HepG2 (cell line): ENCODE data around the gene FAM163B. TPM values are rescaled to one million over a fixed set of nuclear protein-coding genes. Genes with fewer than 3 reads are reported as not detected.

Source experiments
- ATAC-seq: fragments of 200-7000 bp; cut with Tn5 transposase; 3 replicates; pipeline ENCODE4 v1.9.1; 2020; ENCODE audit warnings: mild to moderate bottlenecking, moderate library complexity
- BruUV-seq: library from RNA; stranded (reverse); fragments of 400-500 nt; replicated peaks from 2 replicates; lab custom pipeline; 2021; lab: Mats Ljungman, UMichigan
- CTCF ChIA-PET: fragments of 300-600 bp; formaldehyde crosslinking; extraction: SDS; loops from one replicate; lab custom pipeline; 2021; ENCODE audit warnings: low total read pairs, inconsistent platforms, low intra/inter-chr PET ratio; lab: Yijun Ruan, JAX
- POLR2A ChIA-PET: fragments of 350-600 bp; sonication (Branson Sonifier 250); formaldehyde crosslinking; loops from one replicate; lab custom pipeline; 2020; ENCODE audit warnings: antibody characterized with exemption, inconsistent platforms; lab: Yijun Ruan, JAX
- DNase-seq: peaks from one replicate; pipeline ENCODE4 v3.0.0-alpha.2; 2015; ENCODE audit warnings: low spot score
- FAIRE-seq: peaks from 3 replicates; lab custom pipeline; 2011; peaks lifted over from hg19 to GRCh38; lab: Jason Lieb, UNC
- H2AFZ ChIP-seq: one replicate; pipeline ENCODE4 v1.6.1; 2011; ENCODE audit warnings: low read length, inconsistent platforms
- H3K27ac ChIP-seq: fragments of 300-600 bp; 3 replicates; pipeline ENCODE4 v1.8.0; 2011; ENCODE audit warnings: mixed run types, mild to moderate bottlenecking, mixed read lengths, low read length, inconsistent platforms; ENCODE audit not compliant: insufficient read depth; ENCODE audit errors: extremely low read length
- H3K27me3 ChIP-seq, 2 experiments: fragments of 200-600 bp in 1 of 2; 2 replicates in 1 of 2; 3 replicates in 1 of 2; pipeline versions ENCODE4 v1.6.0 to v1.8.0; 2011; ENCODE audit warnings: low read length in 2 of 2, mild to moderate bottlenecking in 2 of 2, moderate library complexity in 2 of 2, inconsistent platforms in 1 of 2; ENCODE audit not compliant: insufficient read depth in 2 of 2, control insufficient read depth in 1 of 2
- H3K36me3 ChIP-seq, 2 experiments: fragments of 200-600 bp in 1 of 2; replicated peaks in 1 of 2; 2 replicates in 1 of 2; 3 replicates in 1 of 2; pipeline versions ENCODE4 v1.5.1 to v1.8.0; 2011; ENCODE audit warnings: low read length in 2 of 2, inconsistent platforms in 1 of 2; ENCODE audit not compliant: insufficient read depth in 2 of 2, control insufficient read depth in 1 of 2
- H3K4me1 ChIP-seq: 2 replicates; pipeline ENCODE4 v1.5.1; 2012; ENCODE audit warnings: low read length, inconsistent platforms; ENCODE audit not compliant: insufficient read depth
- H3K4me2 ChIP-seq: 2 replicates; pipeline ENCODE4 v1.6.0; 2011; ENCODE audit warnings: low read depth, low read length, inconsistent platforms
- H3K4me3 ChIP-seq, 3 experiments: fragments of 200-600 bp in 1 of 3; sonication (generic), shearing (Covaris generic) in 1 of 3; replicated peaks in 1 of 3; 2 replicates each; pipeline ENCODE4 v1.5.1; 2011 to 2016; ENCODE audit warnings: low read length in 3 of 3, inconsistent platforms in 2 of 3, low read depth in 2 of 3, mild to moderate bottlenecking in 2 of 3, control low read depth in 1 of 3, mixed read lengths in 1 of 3; ENCODE audit not compliant: insufficient read depth in 1 of 3
- H3K79me2 ChIP-seq: one replicate; pipeline ENCODE4 v1.6.1; 2011; ENCODE audit warnings: low read length, inconsistent platforms; ENCODE audit not compliant: insufficient read depth
- H3K9ac ChIP-seq: 2 replicates; pipeline ENCODE4 v1.6.0; 2011; ENCODE audit warnings: mild to moderate bottlenecking, low read depth, low read length, inconsistent platforms; ENCODE audit not compliant: insufficient read depth
- H3K9me3 ChIP-seq: 2 replicates; pipeline ENCODE4 v1.5.1; 2012; ENCODE audit warnings: mild to moderate bottlenecking, low read length
- H4K20me1 ChIP-seq: 2 replicates; pipeline ENCODE4 v1.6.0; 2011; ENCODE audit warnings: inconsistent platforms, mild to moderate bottlenecking, low read length, moderate library complexity; ENCODE audit not compliant: insufficient read depth
- AGO2 ChIP-seq: fragments of 200-400 bp; formaldehyde crosslinking; optimal IDR thresholded peaks from 2 replicates; pipeline ENCODE3; 2017; ENCODE audit warnings: mild to moderate bottlenecking, low read depth, low read length, moderate library complexity
- CSRNP2 ChIP-seq: sonication (generic); formaldehyde crosslinking; conservative IDR thresholded peaks from 2 replicates; pipeline ENCODE4 v1.8.0; 2022; ENCODE audit warnings: low read depth, missing genetic modification reagents
- DZIP1 ChIP-seq: sonication (generic); formaldehyde crosslinking; IDR thresholded peaks from 2 replicates; pipeline ENCODE4 v1.5.0; 2020; ENCODE audit warnings: mild to moderate bottlenecking, missing genetic modification reagents
- GFI1 ChIP-seq: sonication (generic); formaldehyde crosslinking; IDR thresholded peaks from 2 replicates; pipeline ENCODE4 v1.5.0; 2020; ENCODE audit warnings: missing genetic modification reagents, mild to moderate bottlenecking, borderline replicate concordance
- HIVEP1 ChIP-seq: sonication (generic); formaldehyde crosslinking; IDR thresholded peaks from 2 replicates; pipeline ENCODE4 v1.4.0; 2020; ENCODE audit warnings: mild to moderate bottlenecking, missing genetic modification reagents
- IRX3 ChIP-seq: sonication (generic); formaldehyde crosslinking; IDR thresholded peaks from 2 replicates; pipeline ENCODE4 v1.8.1; 2023; ENCODE audit warnings: mild to moderate bottlenecking, low read depth, missing genetic modification reagents, borderline replicate concordance
- KDM5B ChIP-seq: sonication (generic); formaldehyde crosslinking; IDR thresholded peaks from 2 replicates; pipeline ENCODE4 v1.4.0; 2020; ENCODE audit warnings: missing genetic modification reagents, mild to moderate bottlenecking, borderline replicate concordance
- KLF9 ChIP-seq: IDR thresholded peaks from 2 replicates; pipeline ENCODE4 v1.6.1; 2016; ENCODE audit warnings: low read depth
- NFE2L2 ChIP-seq: fragments of 150-350 bp; IDR thresholded peaks from 2 replicates; pipeline ENCODE4 v1.6.1; 2014; ENCODE audit warnings: low read length
- SMAD1 ChIP-seq: sonication (generic); formaldehyde crosslinking; IDR thresholded peaks from 2 replicates; pipeline ENCODE4 v1.4.0; 2020; ENCODE audit warnings: missing genetic modification reagents, low read depth, mild to moderate bottlenecking, borderline replicate concordance
- STAT6 ChIP-seq: sonication (generic); formaldehyde crosslinking; IDR thresholded peaks from 2 replicates; pipeline ENCODE4 v1.4.0; 2020; ENCODE audit warnings: missing genetic modification reagents, mild to moderate bottlenecking, borderline replicate concordance
- ZBTB38 ChIP-seq: sonication (generic); formaldehyde crosslinking; IDR thresholded peaks from 2 replicates; pipeline ENCODE4 v1.5.1; 2020; ENCODE audit warnings: mild to moderate bottlenecking, missing genetic modification reagents
- ZNF180 ChIP-seq: sonication (generic); formaldehyde crosslinking; IDR thresholded peaks from 2 replicates; pipeline ENCODE4 v1.4.0; 2020; ENCODE audit warnings: low read depth, missing genetic modification reagents, borderline replicate concordance
- ZNF441 ChIP-seq: sonication (generic); formaldehyde crosslinking; IDR thresholded peaks from 2 replicates; pipeline ENCODE4 v1.7.0; 2021; ENCODE audit warnings: missing genetic modification reagents, borderline replicate concordance
- ZNF543 ChIP-seq: sonication (generic); formaldehyde crosslinking; IDR thresholded peaks from 2 replicates; pipeline ENCODE4 v1.4.0; 2020; ENCODE audit warnings: mild to moderate bottlenecking, missing genetic modification reagents
- ZNF761 ChIP-seq: sonication (generic); formaldehyde crosslinking; conservative IDR thresholded peaks from 2 replicates; pipeline ENCODE4 v1.4.0; 2020; ENCODE audit warnings: mild to moderate bottlenecking, missing genetic modification reagents
- whole genome bisulfite sequencing: methylation state at CpG from one replicate; pipeline ENCODE4 v1.1.6; 2017; ENCODE audit warnings: low lambda C conversion rate; 5-methylcytosine and 5-hydroxymethylcytosine counted together
- in situ Hi-C: cut with HindIII; loops from 2 replicates; pipeline ENCODE4 v1.10.0; 2017; ENCODE audit warnings: low pct_unique_long_range_greater_than_20kb; ENCODE audit not compliant: extremely low pct_ligation_motif_present
- intact Hi-C: fragments of 100-400 bp; cut with micrococcal nuclease; formaldehyde crosslinking; loops from one replicate; pipeline ENCODE4 v1.10.0; 2022; ENCODE audit not compliant: unreplicated experiment
- polyA plus RNA-seq, 8 experiments: library from polyadenylated mRNA; depleted of rRNA in 3 of 8; stranded (reverse) in 7 of 8; unstranded in 1 of 8; fragments of >200 nt; fragmentation: Illumina TruSeq in 4 of 8; extraction: Trizol in 4 of 8; gene quantifications; 2 replicates each; pipeline versions ENCODE4 v1.2.1 to v1.2.3, GENCODE V29; 2011 to 2016; ENCODE audit warnings: low read depth in 4 of 8, missing spikeins in 1 of 8, mixed read lengths in 1 of 8; ENCODE audit not compliant: insufficient read depth in 1 of 8
- total RNA-seq, 5 experiments: library from RNA; depleted of rRNA; stranded (reverse); fragments of >200 nt; fragmentation: Illumina TruSeq; extraction: Trizol; gene quantifications; 2 replicates each; pipeline ENCODE4 v1.2.3, GENCODE V29; 2016; ENCODE audit warnings: low read depth in 1 of 5

FAM163B gene
- total and polyA plus RNA-seq, 2 of the 13 experiments (the other 11 are each of a cell fraction or from before 2014, with no cell fraction given) = not detected

GRCh38 chr9:133636902-133637301 lies 27.7 kb upstream of the FAM163B start:
- ATAC-seq = no peak
- no peak overlapping the region for H2AFZ ChIP-seq
- H3K27me3 ChIP-seq = peaks cover 28 to 96% of the 10 kb centered on the region in 2 experiments
- no peak overlapping the region for H3K9ac ChIP-seq
- intact Hi-C loops = no loop called here
- in situ Hi-C loops = no loop called here
- H3K79me2 ChIP-seq = no peaks in the 10 kb centered on the region
- WGBS = 34% methylated on average over 7 of the region's 12 CpGs
- no peak overlapping the region for H3K4me2 ChIP-seq
- H3K4me1 ChIP-seq = no peaks in the 10 kb centered on the region
- H3K36me3 ChIP-seq = no peaks in the 10 kb centered on the region
- CTCF ChIA-PET = no interaction called here
- H3K9me3 ChIP-seq = no peaks in the 10 kb centered on the region
- H3K27ac ChIP-seq = no peak overlapping the region
- no peak for DNase-seq
- BruUV-seq = no TSS peak
- no peak overlapping the region for H3K4me3 ChIP-seq
- peaks cover 6% of the 10 kb centered on the region; the same call in 1 of the 2 replicates for H4K20me1 ChIP-seq
- POLR2A ChIA-PET = no interaction called here
- TF ChIP-seq DZIP1 (no peak), KLF9 (no peak), CSRNP2 (CRISPR knock-in tag) (no peak), NFE2L2 (no peak), AGO2 (no peak), ZNF180 (CRISPR knock-in tag) (no peak), SMAD1 (CRISPR knock-in tag) (no peak), ZNF441 (no peak), KDM5B (no peak), IRX3 (CRISPR knock-in tag) (no peak), ZNF543 (no peak), ZBTB38 (CRISPR knock-in tag) (no peak), STAT6 (CRISPR knock-in tag) (no peak), HIVEP1 (CRISPR knock-in tag) (no peak), ZNF761 (no peak), GFI1 (no peak)
- TF ChIP-seq, all 625 proteins: peak for 0
- no peak for FAIRE-seq
